GM12878 (cell line): ENCODE results near the gene HTRA2. TPM values are rescaled to one million over a fixed set of nuclear protein-coding genes. Genes with fewer than 3 reads are reported as not detected.

ENCODE experiments used
- ATAC-seq: fragments of 200-7000 bp; cut with Tn5 transposase; 3 replicates; pipeline ENCODE4 v1.9.1; 2020; ENCODE audit warnings: mild to moderate bottlenecking, moderate library complexity
- BruUV-seq: library from RNA; stranded (reverse); fragments of 400-500 nt; replicated peaks from 2 replicates; lab custom pipeline; 2021; lab: Mats Ljungman, UMichigan
- CTCF ChIA-PET: fragments of 300-600 bp; sonication (Branson Sonifier 250); formaldehyde crosslinking; extraction: SDS; loops from one replicate; lab custom pipeline; 2021; ENCODE audit warnings: inconsistent platforms; lab: Yijun Ruan, JAX
- POLR2A ChIA-PET: fragments of 350-600 bp; formaldehyde crosslinking; extraction: SDS; loops from one replicate; lab custom pipeline; 2021; ENCODE audit warnings: inconsistent platforms; lab: Charles Lee
- RAD21 ChIA-PET: fragments of 300-600 bp; sonication (Branson Sonifier 250); formaldehyde crosslinking; loops from one replicate; lab custom pipeline; 2023; ENCODE audit warnings: antibody characterized with exemption; ENCODE audit not compliant: unreplicated experiment; lab: Charles Lee
- SMC1A ChIA-PET: fragments of 300-600 bp; sonication (Branson Sonifier 250); formaldehyde crosslinking; loops from one replicate; lab custom pipeline; 2023; ENCODE audit not compliant: unreplicated experiment, uncharacterized antibody; lab: Charles Lee
- DNase-seq: peaks from one replicate; pipeline ENCODE4 v3.0.0-alpha.2; 2011; ENCODE audit warnings: low read depth, low spot score
- FAIRE-seq: peaks from 3 replicates; lab custom pipeline; 2011; peaks lifted over from hg19 to GRCh38; lab: Jason Lieb, UNC
- H2AFZ ChIP-seq: 2 replicates; pipeline ENCODE4 v1.6.0; 2011; ENCODE audit warnings: low read depth, low read length, control low read depth; ENCODE audit not compliant: control insufficient read depth
- H3K27ac ChIP-seq: 2 replicates; pipeline ENCODE4 v1.5.1; 2011; ENCODE audit warnings: control low read depth; ENCODE audit not compliant: control insufficient read depth, insufficient read depth
- H3K27me3 ChIP-seq, 2 experiments: replicated peaks in 1 of 2; 2 replicates each; pipeline versions ENCODE4 v1.6.0 to v1.6.1; 2011; ENCODE audit warnings: low read length in 1 of 2; ENCODE audit not compliant: control insufficient read depth in 2 of 2, insufficient read depth in 2 of 2
- H3K36me3 ChIP-seq, 2 experiments: 2 replicates each; pipeline ENCODE4 v1.5.1; 2011; ENCODE audit warnings: low read length in 1 of 2; ENCODE audit not compliant: control insufficient read depth in 2 of 2, insufficient read depth in 2 of 2
- H3K4me1 ChIP-seq: 2 replicates; pipeline ENCODE4 v1.6.1; 2011; ENCODE audit warnings: mild to moderate bottlenecking, low read length, moderate library complexity, mixed read lengths; ENCODE audit not compliant: control insufficient read depth, insufficient read depth
- H3K4me2 ChIP-seq: 2 replicates; pipeline ENCODE4 v1.6.0; 2011; ENCODE audit warnings: control low read depth; ENCODE audit not compliant: control insufficient read depth, insufficient read depth
- H3K4me3 ChIP-seq: fragments of 200-600 bp; sonication (generic); 2 replicates; pipeline ENCODE4 v1.5.1; 2016
- H3K79me2 ChIP-seq: 2 replicates; pipeline ENCODE4 v1.6.0; 2011; ENCODE audit warnings: low read length; ENCODE audit not compliant: control insufficient read depth, insufficient read depth
- H3K9ac ChIP-seq: 2 replicates; pipeline ENCODE4 v1.8.0; 2011; ENCODE audit warnings: low read length, control low read depth, mixed read lengths; ENCODE audit not compliant: control insufficient read depth, insufficient read depth
- H3K9me3 ChIP-seq: replicated peaks from 3 replicates; pipeline ENCODE4 v1.5.1; 2011; ENCODE audit warnings: mild to moderate bottlenecking, low read length; ENCODE audit not compliant: control insufficient read depth, insufficient read depth
- H4K20me1 ChIP-seq: 2 replicates; pipeline ENCODE4 v1.6.0; 2011; ENCODE audit not compliant: control insufficient read depth, insufficient read depth
- ATF2 ChIP-seq: IDR thresholded peaks from 2 replicates; pipeline ENCODE4 v1.6.1; 2012; ENCODE audit warnings: low read length, inconsistent platforms
- CBX3 ChIP-seq: fragments of 200-600 bp; sonication (generic); IDR thresholded peaks from 2 replicates; pipeline ENCODE4 v1.6.1; 2016; ENCODE audit warnings: low read depth, borderline replicate concordance
- CHD4 ChIP-seq: fragments of 200-600 bp; sonication (generic); IDR thresholded peaks from 2 replicates; pipeline ENCODE4 v1.6.1; 2016; ENCODE audit warnings: mild to moderate bottlenecking
- CREB1 ChIP-seq: IDR thresholded peaks from 2 replicates; pipeline ENCODE4 v1.6.1; 2012; ENCODE audit warnings: low read depth, mild to moderate bottlenecking, inconsistent platforms
- CREM ChIP-seq: IDR thresholded peaks from 2 replicates; pipeline ENCODE4 v1.6.1; 2014; ENCODE audit warnings: antibody characterized with exemption, low read depth
- EGR1 ChIP-seq, 2 experiments: IDR thresholded peaks; 1 replicate in 1 of 2; 2 replicates in 1 of 2; pipeline ENCODE4 v1.6.1; 2011 to 2012; ENCODE audit warnings: low read depth in 2 of 2, low read length in 2 of 2, borderline replicate concordance in 1 of 2, mild to moderate bottlenecking in 1 of 2, moderate library complexity in 1 of 2
- ETV6 ChIP-seq, 2 experiments: fragments of 450-650 bp in 1 of 2; IDR thresholded peaks in 1 of 2; conservative IDR thresholded peaks in 1 of 2; 2 replicates each; pipeline ENCODE4 v1.6.1; 2014; ENCODE audit warnings: antibody characterized with exemption in 1 of 2, borderline replicate concordance in 1 of 2, low read depth in 1 of 2, mild to moderate bottlenecking in 1 of 2, moderate library complexity in 1 of 2
- GATAD2B ChIP-seq: fragments of 450-650 bp; conservative IDR thresholded peaks from 2 replicates; pipeline ENCODE4 v1.6.1; 2017; ENCODE audit warnings: low read depth, mild to moderate bottlenecking, moderate library complexity
- HDAC2 ChIP-seq: fragments of 200-600 bp; sonication (generic); IDR thresholded peaks from 2 replicates; pipeline ENCODE4 v1.6.1; 2017
- HDGF ChIP-seq: fragments of 450-650 bp; IDR thresholded peaks from 2 replicates; pipeline ENCODE4 v1.6.1; 2016; ENCODE audit warnings: antibody characterized with exemption
- IKZF1 ChIP-seq: fragments of 450-650 bp; conservative IDR thresholded peaks from 2 replicates; pipeline ENCODE4 v1.6.1; 2017; ENCODE audit warnings: antibody characterized with exemption, mild to moderate bottlenecking
- IKZF2 ChIP-seq, 2 experiments: fragments of 450-650 bp; IDR thresholded peaks; 2 replicates each; pipeline ENCODE4 v1.6.1; 2017; ENCODE audit warnings: mild to moderate bottlenecking in 2 of 2, moderate library complexity in 2 of 2
- JUNB ChIP-seq: IDR thresholded peaks from 2 replicates; pipeline ENCODE4 v1.6.1; 2016; ENCODE audit warnings: antibody characterized with exemption, mild to moderate bottlenecking
- JUND ChIP-seq: IDR thresholded peaks from 2 replicates; pipeline ENCODE4 v1.6.1; 2012; ENCODE audit warnings: low read depth, mild to moderate bottlenecking, low read length, improper control_type of control experiment, moderate library complexity
- KLF5 ChIP-seq: fragments of 450-650 bp; IDR thresholded peaks from 2 replicates; pipeline ENCODE4 v1.6.1; 2014; ENCODE audit warnings: mild to moderate bottlenecking; ENCODE audit not compliant: partially characterized antibody
- MEF2A ChIP-seq: IDR thresholded peaks from 2 replicates; pipeline ENCODE4 v1.6.1; 2011; ENCODE audit warnings: low read depth, mild to moderate bottlenecking, low read length, moderate library complexity; ENCODE audit not compliant: insufficient read depth
- PAX8 ChIP-seq: fragments of 450-650 bp; IDR thresholded peaks from 2 replicates; pipeline ENCODE4 v1.6.1; 2017; ENCODE audit warnings: mild to moderate bottlenecking, moderate library complexity
- RAD21 ChIP-seq: IDR thresholded peaks from 2 replicates; pipeline ENCODE4 v1.6.1; 2011; ENCODE audit warnings: mild to moderate bottlenecking, low read depth, low read length, moderate library complexity; ENCODE audit not compliant: insufficient read depth
- SREBF1 ChIP-seq: IDR thresholded peaks from 2 replicates; pipeline ENCODE4 v1.6.1; 2012; ENCODE audit warnings: mild to moderate bottlenecking, low read length
- SRF ChIP-seq, 2 experiments: IDR thresholded peaks; 2 replicates each; pipeline ENCODE4 v1.6.1; 2011; ENCODE audit warnings: low read depth in 2 of 2, low read length in 2 of 2, mild to moderate bottlenecking in 1 of 2, moderate library complexity in 1 of 2
- TCF12 ChIP-seq: IDR thresholded peaks from 2 replicates; pipeline ENCODE4 v1.6.1; 2011; ENCODE audit warnings: low read depth, mild to moderate bottlenecking, low read length
- ZBTB4 ChIP-seq: fragments of 450-650 bp; formaldehyde crosslinking; IDR thresholded peaks from 2 replicates; pipeline ENCODE4 v1.4.0; 2022; ENCODE audit warnings: mild to moderate bottlenecking, moderate library complexity
- WGBS: methylation state at CpG from one replicate; pipeline ENCODE4 v1.1.6; 2016; ENCODE audit warnings: low lambda C conversion rate; ENCODE audit not compliant: insufficient replicate concordance, insufficient coverage; ENCODE audit errors: missing lambda C conversion rate; 5-methylcytosine and 5-hydroxymethylcytosine counted together
- in situ Hi-C: fragments of 300-500 bp; cut with MboI; formaldehyde crosslinking; loops from 9 replicates; pipeline ENCODE4 v1.14.3; 2018; ENCODE audit warnings: mixed read lengths
- intact Hi-C: fragments of 100-400 bp; cut with micrococcal nuclease; formaldehyde crosslinking; loops from one replicate; pipeline ENCODE4 v1.14.2; 2022; ENCODE audit not compliant: unreplicated experiment
- polyA plus RNA-seq, 11 experiments: library from polyadenylated mRNA; depleted of rRNA in 4 of 11; unstranded in 6 of 11; stranded (reverse) in 5 of 11; fragments of >200 nt; fragmentation: Nextera tagmentation in 4 of 11; fragmentation: Illumina TruSeq in 1 of 11; extraction: Ambion mirVana in 4 of 11; extraction: Trizol in 1 of 11; gene quantifications; 1 replicate in 1 of 11; 2 replicates in 10 of 11; pipeline versions ENCODE4 v1.2.1 to v1.2.3, GENCODE V29; 2011 to 2016; ENCODE audit warnings: inconsistent platforms in 2 of 11, missing spikeins in 2 of 11, low read depth in 1 of 11
- total RNA-seq, 4 experiments: library from RNA; depleted of rRNA in 3 of 4; stranded (reverse); fragments of >200 nt in 3 of 4; fragmentation: Illumina TruSeq in 1 of 4; extraction: Trizol in 1 of 4; gene quantifications; 2 replicates each; pipeline versions ENCODE4 v1.2.1 to v1.2.3, GENCODE V29; 2013 to 2021

The HTRA2 gene
- total and polyA plus RNA-seq, 10 of the 15 experiments (the other 5 are each of a cell fraction or from before 2014, with no cell fraction given): 42.3 to 73.9 (median 54.6) TPM

- ChIA-PET RAD21 (interaction anchor here (0.8 to 10.3 kb wide), 13 partner anchors 9 to 137 kb away, joined by 3 to 152 read pairs (median 4); partner anchors contain the start of genes AUP1, HTRA2, INO80B and LOXL3), CTCF (interaction anchor here (0.7 to 17.4 kb wide), 13 partner anchors 9 to 102 kb away, joined by 3 to 281 read pairs (median 3); partner anchors contain the start of genes CCDC142, PCGF1 and TTC31), POLR2A (interaction anchor here (0.8 to 25.0 kb wide), 13 partner anchors 8 to 109 kb away, joined by 3 to 441 read pairs (median 5); partner anchors contain the start of genes AUP1, DOK1, HTRA2 and LOXL3), SMC1A (interaction anchor here (0.6 to 16.6 kb wide), 15 partner anchors 9 to 479 kb away, joined by 3 to 371 read pairs (median 5); partner anchors contain the start of genes AUP1, CCDC142, HTRA2 and INO80B)
- no TSS peak for BruUV-seq
- ATAC-seq: peak; percentile 62
- 0% methylated on average over 2 of the region's 2 CpGs for WGBS
- in situ Hi-C loops: no loop called here
- no peaks in the 10 kb centered on the region for H3K27me3 ChIP-seq
- no peak for FAIRE-seq
- no peak overlapping the region for H3K4me3 ChIP-seq
- H3K9me3 ChIP-seq: no peaks in the 10 kb centered on the region
- H3K4me2 ChIP-seq: peak overlapping the region; percentile 63
- peak overlapping the region; percentile 58 for H2AFZ ChIP-seq
- H3K79me2 ChIP-seq: no peaks in the 10 kb centered on the region
- H3K9ac ChIP-seq: no peak overlapping the region
- H3K27ac ChIP-seq: peak overlapping the region; percentile 67
- H4K20me1 ChIP-seq: no peaks in the 10 kb centered on the region
- no peak for DNase-seq
- intact Hi-C loops: no loop called here
- H3K4me1 ChIP-seq: peaks cover 46% of the 10 kb centered on the region
- H3K36me3 ChIP-seq: no peaks in the 10 kb centered on the region
- TF ChIP-seq CREB1 (no peak), JUND (no peak), MEF2A (no peak), TCF12 (peak; percentile 77; the same call in 1 of the 2 replicates), HDGF (no peak), CHD4 (no peak), ATF2 (0 out of 2 replicates have a peak, but pooled peaks have one; percentile 5), CREM (0 out of 2 replicates have a peak, but pooled peaks have one; percentile 32), RAD21 (no peak), PAX8 (no peak), IKZF2 (IDR thresholded peaks at IDR 0.05) (peak; percentile 22 to 53; a peak in 2 of 4 replicates), EGR1 (IDR thresholded peaks at IDR 0.05; ENCODE audit: borderline replicate concordance in 1 of 2, low read depth in 2 of 2, low read length in 2 of 2) (no peak), GATAD2B (no peak), KLF5 (no peak), HDAC2 (no peak), CBX3 (no peak), SREBF1 (no peak), ZBTB4 (CRISPR knock-in tag) (no peak), SRF (IDR thresholded peaks at IDR 0.05; ENCODE audit: low read depth in 2 of 2, low read length in 2 of 2) (no peak), JUNB (peak; percentile 88), ETV6 (conservative IDR thresholded peaks at IDR 0.05 in 1 of 2, IDR thresholded peaks at IDR 0.05 in 1 of 2; ENCODE audit: borderline replicate concordance in 1 of 2, low read depth in 1 of 2) (peak in 1 of 2 experiments; percentile 69; a peak in 1 of 4 replicates), IKZF1 (peak; percentile 62)
Observed at GRCh38 chr2:74577448-74577847, 47.7 kb downstream of the HTRA2 start.
